HG03439 (cell line): ENCODE data around the gene FER.
"Not testable (repeated sequence)": the region's sequence is repeated elsewhere in the genome, so short reads cannot be mapped to it uniquely, and the experiment has no call there.

Experiments
- ATAC-seq: cut with Tn5 transposase; IDR thresholded peaks from one replicate; pipeline ENCODE4 v1.9.1; 2021; ENCODE audit warnings: mild to moderate bottlenecking, moderate library complexity; ENCODE audit not compliant: unreplicated experiment

The FER gene

GRCh38 chr5:108747774-108748400 lies at the start of gene FER:
Gene FER (plus strand): TSS chr5:108747897. CDS start chr5:108798183, 50,286 bp downstream.
- no peak for ATAC-seq

- ATAC-seq: not testable (repeated sequence)
Measured at GRCh38 chr5:108700388-108700787, 47.3 kb upstream of the FER start.

- ATAC-seq: no peak
Measured at GRCh38 chr5:108700930-108701329, 46.8 kb upstream of the FER start.

GRCh38 chr5:108702546-108702945 lies 45.2 kb upstream of the FER start:
- no peak for ATAC-seq

GRCh38 chr5:108703313-108703712 lies 44.4 kb upstream of the FER start:
- ATAC-seq: no peak

GRCh38 chr5:108707141-108707540 lies 40.6 kb upstream of the FER start:
- ATAC-seq: no peak

- no peak for ATAC-seq
Measured at GRCh38 chr5:108711898-108712297, 35.8 kb upstream of the FER start.

GRCh38 chr5:108715408-108715807 lies 32.3 kb upstream of the FER start:
- ATAC-seq: no peak

GRCh38 chr5:108720391-108720790 lies 27.3 kb upstream of the FER start:
- ATAC-seq: peak; percentile 94

GRCh38 chr5:108726446-108727235 lies 21.1 kb upstream of the FER start:
- ATAC-seq: no peak

- no peak for ATAC-seq
Measured at GRCh38 chr5:108727236-108727650, 20.5 kb upstream of the FER start.

- peak; percentile 89 for ATAC-seq
Measured at GRCh38 chr5:108727651-108728565, 19.8 kb upstream of the FER start.

GRCh38 chr5:108728566-108729241 lies 19.0 kb upstream of the FER start:
- ATAC-seq: peak; percentile 37

- no peak for ATAC-seq
Measured at GRCh38 chr5:108729242-108729615, 18.5 kb upstream of the FER start.

- peak; percentile 31 for ATAC-seq
Measured at GRCh38 chr5:108730617-108731340, 16.9 kb upstream of the FER start.

- no peak for ATAC-seq
Measured at GRCh38 chr5:108735790-108736189, 11.9 kb upstream of the FER start.

GRCh38 chr5:108736855-108737254 lies 10.8 kb upstream of the FER start:
- no peak for ATAC-seq

- no peak for ATAC-seq
Measured at GRCh38 chr5:108739376-108739775, 8.3 kb upstream of the FER start.

- no peak for ATAC-seq
Measured at GRCh38 chr5:108739906-108740305, 7.8 kb upstream of the FER start.

GRCh38 chr5:108743319-108743718 lies 4.4 kb upstream of the FER start:
- ATAC-seq: no peak
